RPMI7951 (cell line): ENCODE measurements around the gene KIAA0930. TPM values are rescaled to one million over a fixed set of nuclear protein-coding genes. Genes with fewer than 3 reads are reported as not detected.

Source experiments
- total RNA-seq: library from RNA; depleted of rRNA; stranded (reverse); fragments of >200 nt; shearing (Covaris generic); gene quantifications from 2 replicates; pipeline ENCODE4 v1.2.3, GENCODE V29; 2014; rRNA removed

Gene KIAA0930
- total RNA-seq, 1 experiment from 2014 or later, result 29.2 TPM

Other genes starting within 250 kb of the KIAA0930 start
- not detected in 2 replicates for gene PHF21B, start 230.9 kb downstream of the KIAA0930 start, total RNA-seq
- 38.1 TPM in 2 replicates for gene NUP50, start 77.0 kb downstream of the KIAA0930 start, total RNA-seq
- gene UPK3A, start 44.1 kb upstream of the KIAA0930 start, total RNA-seq, result not detected in 2 replicates
- 6.8 and 11.7 TPM in 2 replicates for gene FAM118A, start 69.0 kb upstream of the KIAA0930 start, total RNA-seq
- 0.12 and 0.59 TPM in 2 replicates for gene SMC1B, start 172.7 kb upstream of the KIAA0930 start, total RNA-seq
- gene RIBC2, start 172.8 kb upstream of the KIAA0930 start, total RNA-seq, result 3.7 and 5.5 TPM in 2 replicates